Nephron (organoid): ENCODE data around the gene IFITM2.

Source experiments
- H3K27ac Mint-ChIP-seq, 3 experiments: 2 replicates each; pipeline ENCODE4 v1.8.0; 2020; ENCODE audit warnings: mixed read lengths in 3 of 3, mild to moderate bottlenecking in 2 of 3, moderate library complexity in 1 of 3
- H3K27me3 Mint-ChIP-seq: 2 replicates; pipeline ENCODE4 v1.8.0; 2021; ENCODE audit warnings: low read depth, mild to moderate bottlenecking, moderate library complexity, mixed read lengths
- H3K36me3 Mint-ChIP-seq: 2 replicates; pipeline ENCODE4 v1.8.0; 2020; ENCODE audit warnings: low read depth, mixed read lengths
- H3K4me1 Mint-ChIP-seq: 2 replicates; pipeline ENCODE4 v1.8.0; 2020; ENCODE audit warnings: mixed read lengths
- H3K4me3 Mint-ChIP-seq, 3 experiments: 2 replicates each; pipeline ENCODE4 v1.8.0; 2020; ENCODE audit warnings: mild to moderate bottlenecking in 3 of 3, mixed read lengths in 3 of 3, moderate library complexity in 2 of 3
- H3K9me3 Mint-ChIP-seq: 2 replicates; pipeline ENCODE4 v1.8.0; 2020; ENCODE audit warnings: mixed read lengths
- CTCF ChIP-seq, 3 experiments: fragments of 200-600 bp; sonication (generic); IDR thresholded peaks; one replicate each; pipeline ENCODE4 v1.5.0; 2021; ENCODE audit warnings: antibody characterized with exemption in 3 of 3; ENCODE audit not compliant: unreplicated experiment in 3 of 3

IFITM2 gene

GRCh38 chr11:293271-293851 lies 14.3 kb upstream of the IFITM2 start:
- Mint-ChIP-seq H3K27me3 (no peaks in the 10 kb centered on the region), H3K9me3 (no peaks in the 10 kb centered on the region), H3K36me3 (no peaks in the 10 kb centered on the region), H3K27ac (no peak overlapping the region), H3K4me3 (no peak overlapping the region), H3K4me1 (no peaks in the 10 kb centered on the region)
- TF ChIP-seq CTCF (IDR thresholded peaks at IDR 0.05; ENCODE audit: unreplicated experiment in 3 of 3), result no peak

DNA sequence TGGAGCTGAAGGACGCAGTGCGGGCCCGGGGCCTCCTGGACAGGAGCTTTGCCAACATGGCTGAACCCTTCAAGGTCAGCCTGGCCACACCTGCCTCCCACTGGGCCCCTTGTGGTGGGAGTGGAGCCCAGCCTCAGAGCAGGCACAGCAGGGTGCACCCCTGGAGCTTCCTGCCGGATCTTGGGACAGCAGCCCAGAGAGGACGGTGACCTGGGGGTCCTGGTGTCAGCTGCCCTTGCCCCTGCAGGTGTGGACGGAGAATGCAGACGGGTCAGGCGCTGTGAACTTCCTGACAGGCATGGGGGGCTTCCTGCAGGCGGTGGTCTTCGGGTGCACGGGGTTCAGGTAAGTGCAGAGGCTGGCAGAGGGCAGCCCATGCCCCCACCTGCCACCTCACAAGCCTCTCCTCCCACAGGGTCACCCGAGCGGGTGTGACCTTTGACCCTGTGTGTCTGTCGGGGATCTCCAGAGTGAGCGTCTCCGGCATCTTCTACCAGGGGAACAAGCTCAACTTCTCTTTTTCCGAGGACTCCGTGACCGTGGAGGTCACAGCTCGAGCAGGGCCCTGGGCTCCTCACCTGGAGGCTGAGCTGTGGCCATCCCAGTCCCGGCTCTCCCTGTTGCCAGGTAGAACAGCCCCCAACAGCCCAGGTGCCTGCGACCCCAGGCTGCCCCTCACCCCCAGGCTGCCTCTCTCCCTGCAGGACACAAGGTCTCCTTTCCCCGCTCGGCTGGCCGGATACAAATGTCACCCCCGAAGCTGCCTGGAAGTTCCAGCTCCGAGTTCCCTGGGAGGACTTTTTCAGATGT lies 13.6 kb upstream of the IFITM2 start:
- Mint-ChIP-seq H3K4me1 (no peaks in the 10 kb centered on the region), H3K4me3 (no peak overlapping the region), H3K36me3 (no peaks in the 10 kb centered on the region), H3K27ac (no peak overlapping the region), H3K27me3 (no peaks in the 10 kb centered on the region), H3K9me3 (no peaks in the 10 kb centered on the region)
- no peak for TF ChIP-seq CTCF (IDR thresholded peaks at IDR 0.05; ENCODE audit: unreplicated experiment in 3 of 3)

GRCh38 chr11:294780-295179 lies 12.8 kb upstream of the IFITM2 start:
- Mint-ChIP-seq H3K27me3 (no peaks in the 10 kb centered on the region), H3K9me3 (no peaks in the 10 kb centered on the region), H3K4me1 (no peaks in the 10 kb centered on the region), H3K36me3 (no peaks in the 10 kb centered on the region), H3K27ac (no peak overlapping the region), H3K4me3 (no peak overlapping the region)
- TF ChIP-seq CTCF (IDR thresholded peaks at IDR 0.05; ENCODE audit: unreplicated experiment in 3 of 3), result no peak

DNA sequence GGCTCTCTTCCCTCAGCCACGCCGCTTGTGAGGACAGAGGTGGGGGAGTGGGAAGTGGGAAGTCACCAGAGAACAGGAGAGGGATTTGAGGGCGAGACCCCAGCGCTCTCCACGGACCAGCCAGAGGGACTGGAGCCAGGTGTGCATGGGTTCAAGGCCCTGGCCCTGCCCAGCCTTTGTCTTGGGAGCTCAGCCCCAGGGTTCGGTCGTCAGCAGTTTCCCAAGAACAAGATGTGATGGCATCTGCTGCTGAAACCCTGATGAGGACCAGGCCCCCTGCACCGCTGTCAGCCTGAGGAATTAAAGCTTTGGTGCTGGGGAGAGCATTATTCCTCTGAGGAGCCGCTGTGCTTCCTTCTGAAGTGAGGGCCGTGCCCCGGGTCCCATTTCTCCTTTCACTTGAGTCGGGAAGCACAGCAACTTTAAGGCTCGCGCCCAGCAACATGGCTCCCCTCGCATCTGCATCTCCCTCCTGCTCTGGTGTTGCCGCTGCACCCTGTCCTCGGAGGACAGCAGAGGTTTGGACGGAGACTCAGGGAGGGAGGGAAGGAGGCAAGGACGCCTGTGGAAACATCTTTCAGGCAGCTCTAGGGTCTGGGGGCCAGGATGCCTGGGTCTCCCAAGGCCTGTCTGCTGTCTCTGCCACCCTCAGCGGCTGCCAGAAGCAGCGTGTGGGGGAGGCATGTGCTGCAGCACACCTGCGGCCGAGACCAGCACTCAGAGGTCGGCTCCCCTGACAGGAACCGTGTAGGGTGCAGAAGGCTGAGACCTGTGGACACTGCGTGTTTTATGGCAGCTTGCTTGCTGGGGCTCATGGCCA lies 12.1 kb upstream of the IFITM2 start:
- TF ChIP-seq CTCF (IDR thresholded peaks at IDR 0.05; ENCODE audit: unreplicated experiment in 3 of 3), result no peak
- Mint-ChIP-seq H3K27ac (peak overlapping the region in 1 of 3 experiments; percentile 46), H3K4me1 (no peaks in the 10 kb centered on the region), H3K4me3 (no peak overlapping the region), H3K36me3 (no peaks in the 10 kb centered on the region), H3K27me3 (no peaks in the 10 kb centered on the region), H3K9me3 (no peaks in the 10 kb centered on the region)

DNA sequence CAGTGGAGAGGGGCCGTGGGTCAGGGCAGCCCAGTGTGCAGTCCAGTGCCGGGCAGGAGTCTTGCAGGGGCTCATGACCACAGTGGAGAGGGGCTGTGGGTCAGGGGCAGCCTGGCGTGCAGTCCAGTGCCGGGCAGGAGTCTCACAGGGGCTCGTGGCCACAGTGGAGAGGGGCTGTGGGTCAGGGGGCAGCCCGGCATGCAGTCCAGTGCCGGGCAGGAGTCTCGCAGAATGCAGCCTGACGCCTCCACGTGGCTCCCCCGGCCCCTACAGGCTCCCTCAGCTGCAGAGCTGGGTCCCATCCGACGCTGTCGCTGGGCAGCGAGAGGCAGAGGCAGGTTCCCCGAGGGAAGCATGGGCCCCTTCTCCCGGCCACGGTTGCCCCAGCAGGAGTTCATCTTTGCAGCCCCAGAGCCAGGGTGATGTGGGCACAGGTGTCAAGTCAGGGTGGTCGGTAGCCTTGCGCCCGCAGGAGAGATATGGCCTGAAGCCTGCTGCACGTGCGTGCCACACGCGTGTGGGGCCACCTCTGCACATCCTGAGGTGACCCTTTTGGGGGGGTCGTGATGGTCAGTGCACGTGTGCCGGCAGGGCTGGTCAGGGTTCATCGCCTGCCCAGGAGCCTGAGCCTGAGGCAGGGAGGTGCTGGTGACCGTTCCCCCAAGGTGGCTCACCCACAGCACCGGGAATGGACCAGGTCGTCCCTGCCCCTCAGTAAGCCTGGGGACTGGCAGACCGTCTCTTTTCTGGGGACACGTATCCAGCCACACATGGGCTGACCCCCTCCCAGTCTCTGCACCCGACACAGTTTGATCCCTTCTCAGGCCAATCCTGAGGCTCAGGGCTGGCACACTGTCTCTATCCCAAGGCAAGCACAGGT lies 11.2 kb upstream of the IFITM2 start:
- H3K36me3 Mint-ChIP-seq, result no peaks in the 10 kb centered on the region
- no peaks in the 10 kb centered on the region for H3K9me3 Mint-ChIP-seq
- H3K4me1 Mint-ChIP-seq, result no peaks in the 10 kb centered on the region
- H3K27ac Mint-ChIP-seq, result no peak overlapping the region
- no peak overlapping the region for H3K4me3 Mint-ChIP-seq
- H3K27me3 Mint-ChIP-seq, result no peaks in the 10 kb centered on the region
- TF ChIP-seq CTCF (IDR thresholded peaks at IDR 0.05; ENCODE audit: unreplicated experiment in 3 of 3), result no peak
